ENCODE results near the gene NUDCD2.

NUDCD2 gene

DNA sequence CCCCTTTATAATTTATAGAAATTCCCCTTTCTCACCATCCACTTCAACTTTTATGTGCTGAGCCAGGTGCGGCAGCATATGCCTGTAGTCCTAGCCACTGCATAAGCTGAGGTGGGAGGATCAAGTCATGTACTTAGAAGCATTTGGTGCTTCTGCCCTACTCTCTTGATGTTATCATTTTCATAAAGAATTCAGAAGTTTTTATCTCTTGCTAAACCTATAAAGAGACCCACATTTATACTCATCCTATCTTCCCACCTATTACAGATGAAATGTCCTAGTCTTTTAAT is 19.0 kb upstream of the NUDCD2 start:
- H3K79me2 ChIP-seq (ENCODE audit: insufficient read depth, low read length), result no peaks in the 10 kb centered on the region
- H3K4me3 ChIP-seq (ENCODE audit: low read depth, low read length, poor library complexity, severe bottlenecking), result no peak overlapping the region
- H3K36me3 ChIP-seq (ENCODE audit: insufficient read depth, low read length), result peaks cover 95% of the 10 kb centered on the region
- H3K9me3 ChIP-seq (ENCODE audit: low read length), result no peaks in the 10 kb centered on the region
- H4K20me1 ChIP-seq (ENCODE audit: insufficient read depth, low read length), result no peaks in the 10 kb centered on the region
- H2AFZ ChIP-seq (ENCODE audit: low read length), result no peak overlapping the region
- no peaks in the 10 kb centered on the region for H3K4me1 ChIP-seq (ENCODE audit: insufficient read depth, low read length, severe bottlenecking)
- TF ChIP-seq, protein P1, sequence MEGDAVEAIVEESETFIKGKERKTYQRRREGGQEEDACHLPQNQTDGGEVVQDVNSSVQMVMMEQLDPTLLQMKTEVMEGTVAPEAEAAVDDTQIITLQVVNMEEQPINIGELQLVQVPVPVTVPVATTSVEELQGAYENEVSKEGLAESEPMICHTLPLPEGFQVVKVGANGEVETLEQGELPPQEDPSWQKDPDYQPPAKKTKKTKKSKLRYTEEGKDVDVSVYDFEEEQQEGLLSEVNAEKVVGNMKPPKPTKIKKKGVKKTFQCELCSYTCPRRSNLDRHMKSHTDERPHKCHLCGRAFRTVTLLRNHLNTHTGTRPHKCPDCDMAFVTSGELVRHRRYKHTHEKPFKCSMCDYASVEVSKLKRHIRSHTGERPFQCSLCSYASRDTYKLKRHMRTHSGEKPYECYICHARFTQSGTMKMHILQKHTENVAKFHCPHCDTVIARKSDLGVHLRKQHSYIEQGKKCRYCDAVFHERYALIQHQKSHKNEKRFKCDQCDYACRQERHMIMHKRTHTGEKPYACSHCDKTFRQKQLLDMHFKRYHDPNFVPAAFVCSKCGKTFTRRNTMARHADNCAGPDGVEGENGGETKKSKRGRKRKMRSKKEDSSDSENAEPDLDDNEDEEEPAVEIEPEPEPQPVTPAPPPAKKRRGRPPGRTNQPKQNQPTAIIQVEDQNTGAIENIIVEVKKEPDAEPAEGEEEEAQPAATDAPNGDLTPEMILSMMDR (IDR thresholded peaks at IDR 0.05; ENCODE audit: low read length), result no peak
- no peak for TF ChIP-seq EZH2 (IDR thresholded peaks at IDR 0.05; ENCODE audit: borderline replicate concordance, low read length)
- H3K27ac ChIP-seq (ENCODE audit: low read depth, low read length, poor library complexity, severe bottlenecking), result no peak overlapping the region
- no peaks in the 10 kb centered on the region for H3K27me3 ChIP-seq (ENCODE audit: insufficient read depth, low read length)
- no peak overlapping the region for H3K9ac ChIP-seq (ENCODE audit: low read length)
- no peaks in the 10 kb centered on the region; the same call in 1 of the 2 replicates for H3F3A ChIP-seq (ENCODE audit: insufficient read depth, low read length)
- no peak overlapping the region for H3K4me2 ChIP-seq (ENCODE audit: low read length)
- no peaks in the 10 kb centered on the region for H3K9me2 ChIP-seq (ENCODE audit: low read depth, low read length)

- Histone ChIP-seq H3K27ac (ENCODE audit: low read depth, low read length, poor library complexity, severe bottlenecking) (no peak overlapping the region), H4K20me1 (ENCODE audit: insufficient read depth, low read length) (no peaks in the 10 kb centered on the region), H3K9ac (ENCODE audit: low read length) (no peak overlapping the region), H3K4me1 (ENCODE audit: insufficient read depth, low read length, severe bottlenecking) (no peaks in the 10 kb centered on the region), H3F3A (ENCODE audit: insufficient read depth, low read length) (no peaks in the 10 kb centered on the region; the same call in 1 of the 2 replicates), H3K9me2 (ENCODE audit: low read depth, low read length) (no peaks in the 10 kb centered on the region), H3K4me2 (ENCODE audit: low read length) (no peak overlapping the region), H2AFZ (ENCODE audit: low read length) (no peak overlapping the region), H3K36me3 (ENCODE audit: insufficient read depth, low read length) (peaks cover 93% of the 10 kb centered on the region), H3K27me3 (ENCODE audit: insufficient read depth, low read length) (no peaks in the 10 kb centered on the region), H3K9me3 (ENCODE audit: low read length) (no peaks in the 10 kb centered on the region), H3K79me2 (ENCODE audit: insufficient read depth, low read length) (no peaks in the 10 kb centered on the region), H3K4me3 (ENCODE audit: low read depth, low read length, poor library complexity, severe bottlenecking) (no peak overlapping the region)
- TF ChIP-seq, protein P1 (IDR thresholded peaks at IDR 0.05; ENCODE audit: low read length), result no peak
- TF ChIP-seq EZH2 (IDR thresholded peaks at IDR 0.05; ENCODE audit: borderline replicate concordance, low read length), result no peak
Observed at GRCh38 chr5:163478126-163478981, 18.5 kb upstream of the NUDCD2 start.

DNA sequence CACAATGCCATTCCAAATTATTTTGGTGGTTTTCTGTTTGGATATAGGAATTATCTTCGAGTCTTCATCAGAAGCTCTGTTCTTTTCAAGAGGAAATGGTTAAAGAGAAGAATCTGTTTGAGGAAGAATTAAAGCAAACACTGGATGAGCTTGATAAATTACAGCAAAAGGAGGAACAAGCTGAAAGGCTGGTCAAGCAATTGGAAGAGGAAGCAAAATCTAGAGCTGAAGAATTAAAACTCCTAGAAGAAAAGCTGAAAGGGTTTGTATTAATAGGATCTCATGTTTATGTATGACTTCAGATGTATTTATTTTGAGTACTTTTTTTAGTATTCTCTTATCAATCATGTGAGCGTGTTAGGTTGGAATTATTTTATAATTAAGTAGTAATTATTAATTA is 15.5 kb upstream of the NUDCD2 start:
- Histone ChIP-seq H3K9ac (ENCODE audit: low read length) (no peak overlapping the region), H3F3A (ENCODE audit: insufficient read depth, low read length) (no peaks in the 10 kb centered on the region; the same call in 1 of the 2 replicates), H3K27ac (ENCODE audit: low read depth, low read length, poor library complexity, severe bottlenecking) (no peak overlapping the region), H3K4me2 (ENCODE audit: low read length) (no peak overlapping the region), H3K9me2 (ENCODE audit: low read depth, low read length) (no peaks in the 10 kb centered on the region), H3K36me3 (ENCODE audit: insufficient read depth, low read length) (peaks cover 97% of the 10 kb centered on the region), H4K20me1 (ENCODE audit: insufficient read depth, low read length) (no peaks in the 10 kb centered on the region), H2AFZ (ENCODE audit: low read length) (no peak overlapping the region), H3K4me3 (ENCODE audit: low read depth, low read length, poor library complexity, severe bottlenecking) (no peak overlapping the region), H3K4me1 (ENCODE audit: insufficient read depth, low read length, severe bottlenecking) (no peaks in the 10 kb centered on the region), H3K79me2 (ENCODE audit: insufficient read depth, low read length) (no peaks in the 10 kb centered on the region), H3K27me3 (ENCODE audit: insufficient read depth, low read length) (no peaks in the 10 kb centered on the region), H3K9me3 (ENCODE audit: low read length) (no peaks in the 10 kb centered on the region)
- no peak for TF ChIP-seq EZH2 (IDR thresholded peaks at IDR 0.05; ENCODE audit: borderline replicate concordance, low read length)
- TF ChIP-seq, protein P1 (IDR thresholded peaks at IDR 0.05; ENCODE audit: low read length), result no peak
